Tibial artery (tissue), 4 donors: ENCODE results near the gene BTNL3.

Source experiments
- DNase-seq, 2 donors: peaks; one replicate each; pipeline ENCODE4 v3.0.0-alpha.2; 2019
- H3K27ac ChIP-seq, 2 donors: fragments of 200-600 bp; sonication (generic) in 1 of 2; 1 replicate in 1 of 2; 2 replicates in 1 of 2; pipeline ENCODE4 v1.5.1; 2018 to 2019; ENCODE audit warnings: mild to moderate bottlenecking in 1 of 2
- H3K27me3 ChIP-seq, 2 donors: fragments of 200-600 bp; sonication (generic) in 1 of 2; one replicate each; pipeline versions ENCODE4 v1.5.1 to v1.6.0; 2016 to 2019
- H3K36me3 ChIP-seq, 3 donors: fragments of 200-600 bp; sonication (generic) in 2 of 3; one replicate each; pipeline ENCODE4 v1.5.1; 2016 to 2019; ENCODE audit warnings: mild to moderate bottlenecking in 2 of 3
- H3K4me1 ChIP-seq, 4 donors: fragments of 200-600 bp; sonication (generic) in 2 of 4; 1 replicate in 3 of 4; 2 replicates in 1 of 4; pipeline ENCODE4 v1.5.1; 2016 to 2019
- H3K4me3 ChIP-seq, 2 donors: fragments of 200-600 bp; sonication (generic) in 1 of 2; 1 replicate in 1 of 2; 2 replicates in 1 of 2; pipeline ENCODE4 v1.5.1; 2018 to 2019; ENCODE audit warnings: mild to moderate bottlenecking in 2 of 2
- H3K9me3 ChIP-seq, 3 donors: fragments of 200-600 bp; sonication (generic) in 1 of 3; one replicate each; pipeline ENCODE4 v1.5.1; 2016 to 2019
- CTCF ChIP-seq, 2 experiments: fragments of 200-600 bp in 1 of 2; fragments of 450-650 bp in 1 of 2; IDR thresholded peaks; one replicate each; pipeline ENCODE4 v1.5.1; 2017 to 2019; ENCODE audit warnings: antibody characterized with exemption in 2 of 2, mild to moderate bottlenecking in 1 of 2, moderate library complexity in 1 of 2
- intact Hi-C: fragments of 100-400 bp; cut with DNase I; formaldehyde crosslinking; loops from one replicate; pipeline ENCODE4 v1.15.0; 2023; ENCODE audit warnings: low total_unique reads

The BTNL3 gene

GRCh38 chr5:181027452-181028031, 38.9 kb downstream of the BTNL3 start:
- TF ChIP-seq CTCF (IDR thresholded peaks at IDR 0.05) = no peak
- Histone ChIP-seq H3K27ac (no peak overlapping the region), H3K4me1 (no peaks in the 10 kb centered on the region), H3K27me3 (peaks cover 0 to 2% of the 10 kb centered on the region in 2 donors), H3K9me3 (peaks cover 0 to 20% (median 17%) of the 10 kb centered on the region in 3 donors), H3K36me3 (no peaks in the 10 kb centered on the region), H3K4me3 (no peak overlapping the region)
- intact Hi-C loops = no loop called here
- DNase-seq = no peak

- Histone ChIP-seq H3K4me1 (no peaks in the 10 kb centered on the region), H3K27ac (no peak overlapping the region), H3K9me3 (peaks cover 0 to 20% (median 15%) of the 10 kb centered on the region in 3 donors), H3K27me3 (peaks cover 0 to 2% of the 10 kb centered on the region in 2 donors), H3K4me3 (no peak overlapping the region), H3K36me3 (no peaks in the 10 kb centered on the region)
- no peak for TF ChIP-seq CTCF (IDR thresholded peaks at IDR 0.05)
- DNase-seq = no peak
- intact Hi-C loops = no loop called here
Observed at GRCh38 chr5:181028032-181028819, 39.6 kb downstream of the BTNL3 start.

- intact Hi-C loops = no loop called here
- H3K4me3 ChIP-seq = no peak overlapping the region
- H3K36me3 ChIP-seq = no peaks in the 10 kb centered on the region
- H3K27me3 ChIP-seq = peaks cover 0 to 6% of the 10 kb centered on the region in 2 donors
- H3K9me3 ChIP-seq = no peaks in the 10 kb centered on the region
- no peak for DNase-seq
- H3K4me1 ChIP-seq = no peaks in the 10 kb centered on the region
- no peak overlapping the region for H3K27ac ChIP-seq
- TF ChIP-seq CTCF (IDR thresholded peaks at IDR 0.05) = no peak
Observed at GRCh38 chr5:181031716-181032115, 43.1 kb downstream of the BTNL3 start.

- Histone ChIP-seq H3K27ac (no peak overlapping the region), H3K9me3 (no peaks in the 10 kb centered on the region), H3K4me1 (no peaks in the 10 kb centered on the region), H3K27me3 (peaks cover 0 to 14% of the 10 kb centered on the region in 2 donors), H3K36me3 (no peaks in the 10 kb centered on the region), H3K4me3 (no peak overlapping the region)
- intact Hi-C loops = no loop called here
- no peak for DNase-seq
- no peak for TF ChIP-seq CTCF (IDR thresholded peaks at IDR 0.05)
Observed at GRCh38 chr5:181035991-181036815, 47.6 kb downstream of the BTNL3 start.

- intact Hi-C loops = no loop called here
- DNase-seq = no peak
Observed at GRCh38 chr5:181036816-181037364, 48.2 kb downstream of the BTNL3 start.

More at GRCh38 chr5:181036816-181037364, 48.2 kb downstream of the BTNL3 start:
- Histone ChIP-seq H3K4me3 (no peak overlapping the region), H3K27me3 (peaks cover 0 to 14% of the 10 kb centered on the region in 2 donors), H3K4me1 (no peaks in the 10 kb centered on the region), H3K36me3 (no peaks in the 10 kb centered on the region), H3K27ac (no peak overlapping the region), H3K9me3 (no peaks in the 10 kb centered on the region)
- TF ChIP-seq CTCF (IDR thresholded peaks at IDR 0.05) = no peak
